ENCODE measurements around the gene TRAPPC14. TPM values are rescaled to one million over a fixed set of nuclear protein-coding genes. Genes with fewer than 3 reads are reported as not detected.

Gene TRAPPC14
- total and polyA plus RNA-seq, 8 donors, result 10.7 to 33.3 (median 20.3) TPM

DNA sequence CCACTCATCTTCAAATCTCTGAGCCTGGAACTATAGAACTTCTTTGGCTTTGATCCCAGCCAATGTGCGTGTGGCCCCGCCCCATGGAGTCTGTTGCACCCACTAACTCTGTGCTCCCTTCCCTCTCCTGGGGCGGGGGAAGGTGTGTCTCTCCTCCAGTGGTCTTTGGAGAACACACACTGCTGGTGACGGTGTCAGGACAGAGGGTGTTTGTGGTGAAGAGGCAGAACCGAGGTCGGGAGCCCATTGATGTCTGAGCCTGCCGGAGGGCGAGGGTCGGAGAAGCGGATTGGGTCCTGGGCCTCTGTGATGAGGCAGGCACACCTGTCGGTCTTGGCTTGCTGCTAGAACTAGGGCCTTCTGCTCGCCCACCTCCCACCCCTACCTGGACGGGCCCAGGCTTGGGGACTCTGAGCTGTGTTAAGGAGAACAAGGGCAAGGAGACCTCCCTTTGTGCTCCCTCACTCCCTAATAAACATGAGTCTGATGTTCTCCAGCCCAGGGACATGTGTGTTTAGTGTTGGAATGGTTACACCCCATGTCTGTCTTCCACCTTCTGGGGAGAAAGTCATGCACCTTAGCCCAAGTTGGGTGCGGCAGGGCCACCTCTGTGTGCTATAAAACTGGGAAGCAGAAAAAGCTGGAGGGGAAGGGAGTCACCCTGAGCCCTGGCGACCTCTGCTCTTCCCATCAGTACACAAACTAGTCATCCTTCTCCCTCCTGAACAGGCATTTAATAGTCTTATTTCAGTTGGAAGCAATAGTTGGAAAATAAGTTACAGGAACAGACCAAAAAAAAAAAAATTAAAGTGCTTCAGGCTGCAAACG lies 4.6 kb downstream of the TRAPPC14 start:
- peaks cover 20 to 93% (median 66%) of the 10 kb centered on the region in 4 donors for H3K4me1 ChIP-seq
- H3K27ac ChIP-seq, result peak overlapping the region; percentile 26 to 65 (median 52)
- no peak overlapping the region for H3K4me3 ChIP-seq
- no peaks in the 10 kb centered on the region for H3K27me3 ChIP-seq
- DNase-seq, result peak in 1 of 2 donors; percentile 65
- H3K36me3 ChIP-seq, result peaks cover 31 to 63% (median 51%) of the 10 kb centered on the region in 4 donors
- intact Hi-C loops (cut with DNase I; ENCODE audit: low total_unique reads), result no loop called here
- no peaks in the 10 kb centered on the region for H3K9me3 ChIP-seq
- no peak for TF ChIP-seq POLR2AphosphoS5 (IDR thresholded peaks at IDR 0.05)
- TF ChIP-seq EP300 (IDR thresholded peaks at IDR 0.05), result no peak
- TF ChIP-seq, protein P1, sequence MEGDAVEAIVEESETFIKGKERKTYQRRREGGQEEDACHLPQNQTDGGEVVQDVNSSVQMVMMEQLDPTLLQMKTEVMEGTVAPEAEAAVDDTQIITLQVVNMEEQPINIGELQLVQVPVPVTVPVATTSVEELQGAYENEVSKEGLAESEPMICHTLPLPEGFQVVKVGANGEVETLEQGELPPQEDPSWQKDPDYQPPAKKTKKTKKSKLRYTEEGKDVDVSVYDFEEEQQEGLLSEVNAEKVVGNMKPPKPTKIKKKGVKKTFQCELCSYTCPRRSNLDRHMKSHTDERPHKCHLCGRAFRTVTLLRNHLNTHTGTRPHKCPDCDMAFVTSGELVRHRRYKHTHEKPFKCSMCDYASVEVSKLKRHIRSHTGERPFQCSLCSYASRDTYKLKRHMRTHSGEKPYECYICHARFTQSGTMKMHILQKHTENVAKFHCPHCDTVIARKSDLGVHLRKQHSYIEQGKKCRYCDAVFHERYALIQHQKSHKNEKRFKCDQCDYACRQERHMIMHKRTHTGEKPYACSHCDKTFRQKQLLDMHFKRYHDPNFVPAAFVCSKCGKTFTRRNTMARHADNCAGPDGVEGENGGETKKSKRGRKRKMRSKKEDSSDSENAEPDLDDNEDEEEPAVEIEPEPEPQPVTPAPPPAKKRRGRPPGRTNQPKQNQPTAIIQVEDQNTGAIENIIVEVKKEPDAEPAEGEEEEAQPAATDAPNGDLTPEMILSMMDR (IDR thresholded peaks at IDR 0.05), result no peak
- no peak for TF ChIP-seq POLR2A (IDR thresholded peaks at IDR 0.05)
- 67 to 73% (median 70%) methylated on average over 14 to 16 of the region's 16 CpGs for WGBS, 5 donors

DNA sequence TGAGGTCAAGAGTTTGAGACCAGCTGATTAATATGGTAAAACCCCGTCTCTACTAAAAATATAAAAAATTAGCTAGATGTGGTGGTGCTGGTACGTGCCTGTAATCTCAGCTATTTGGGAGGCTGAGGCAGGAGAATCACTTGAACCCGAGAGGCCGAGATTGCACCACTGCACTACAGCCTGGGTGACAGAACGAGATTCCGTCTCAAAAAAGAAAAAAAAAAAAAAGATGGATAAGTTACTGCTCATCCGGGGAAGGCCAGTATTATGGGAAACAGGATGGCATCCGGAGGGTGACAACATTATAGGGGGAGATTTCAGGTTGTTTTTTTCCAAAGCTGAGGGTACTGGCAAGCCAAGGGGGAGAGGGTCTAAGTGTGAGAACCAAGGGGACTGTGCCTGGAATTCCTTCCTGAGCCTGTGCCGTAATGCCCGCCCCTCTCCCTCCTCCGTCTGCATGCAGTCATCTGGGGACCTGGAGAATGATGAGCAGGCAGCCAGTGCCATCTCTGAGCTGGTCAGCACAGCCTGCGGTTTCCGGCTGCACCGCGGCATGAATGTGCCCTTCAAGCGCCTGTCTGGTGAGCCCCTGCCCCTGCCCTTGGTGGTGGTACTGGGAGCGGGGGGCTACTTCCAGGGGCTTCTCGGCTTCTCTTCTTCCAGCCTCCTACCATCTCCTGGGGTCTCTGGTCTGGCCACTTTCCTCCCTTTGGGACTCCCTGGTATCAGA lies 5.4 kb downstream of the TRAPPC14 start:
- Histone ChIP-seq H3K27me3 (no peaks in the 10 kb centered on the region), H3K27ac (peak overlapping the region in 3 of 5 donors; percentile 26 to 65 (median 38)), H3K4me3 (no peak overlapping the region), H3K4me1 (peaks cover 20 to 93% (median 64%) of the 10 kb centered on the region in 4 donors), H3K36me3 (peaks cover 31 to 63% (median 51%) of the 10 kb centered on the region in 4 donors), H3K9me3 (no peaks in the 10 kb centered on the region)
- WGBS, 5 donors, result 87 to 93% (median 91%) methylated on average over 17 to 18 of the region's 18 CpGs
- DNase-seq, result no peak
- TF ChIP-seq EP300 (IDR thresholded peaks at IDR 0.05) (no peak), POLR2AphosphoS5 (IDR thresholded peaks at IDR 0.05) (no peak), POLR2A (IDR thresholded peaks at IDR 0.05) (no peak)
- TF ChIP-seq, protein P1 (IDR thresholded peaks at IDR 0.05), result no peak
- intact Hi-C loops (cut with DNase I; ENCODE audit: low total_unique reads), result no loop called here

DNA sequence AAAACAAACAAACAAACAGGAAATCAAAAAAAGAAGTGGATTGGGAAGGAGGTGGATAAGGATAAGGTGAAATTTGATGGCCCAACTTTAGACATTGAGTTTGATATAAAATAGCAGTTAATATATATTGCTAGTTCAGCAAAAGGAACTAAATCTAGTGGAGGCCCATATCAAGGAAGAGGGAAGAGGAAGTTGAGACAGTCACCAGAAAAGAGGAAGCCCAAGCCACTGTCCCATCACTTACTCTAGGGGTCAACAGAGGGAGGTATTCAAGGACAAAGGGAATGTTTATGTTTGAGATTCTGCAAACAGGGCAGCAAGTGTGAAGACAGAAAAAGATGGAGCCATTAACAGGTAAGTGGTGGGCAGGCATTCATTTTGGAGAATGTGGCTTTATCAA lies 6.1 kb downstream of the TRAPPC14 start:
- Histone ChIP-seq H3K27me3 (no peaks in the 10 kb centered on the region), H3K27ac (peak overlapping the region in 3 of 5 donors; percentile 26 to 65 (median 38)), H3K36me3 (peaks cover 31 to 63% (median 51%) of the 10 kb centered on the region in 4 donors), H3K4me1 (peaks cover 15 to 93% (median 60%) of the 10 kb centered on the region in 4 donors), H3K9me3 (no peaks in the 10 kb centered on the region), H3K4me3 (no peak overlapping the region)
- intact Hi-C loops (cut with DNase I; ENCODE audit: low total_unique reads), result no loop called here
- TF ChIP-seq, protein P1 (IDR thresholded peaks at IDR 0.05), result no peak
- no peak for TF ChIP-seq EP300 (IDR thresholded peaks at IDR 0.05)
- TF ChIP-seq POLR2AphosphoS5 (IDR thresholded peaks at IDR 0.05), result no peak
- no peak for TF ChIP-seq POLR2A (IDR thresholded peaks at IDR 0.05)
- DNase-seq, result no peak

DNA sequence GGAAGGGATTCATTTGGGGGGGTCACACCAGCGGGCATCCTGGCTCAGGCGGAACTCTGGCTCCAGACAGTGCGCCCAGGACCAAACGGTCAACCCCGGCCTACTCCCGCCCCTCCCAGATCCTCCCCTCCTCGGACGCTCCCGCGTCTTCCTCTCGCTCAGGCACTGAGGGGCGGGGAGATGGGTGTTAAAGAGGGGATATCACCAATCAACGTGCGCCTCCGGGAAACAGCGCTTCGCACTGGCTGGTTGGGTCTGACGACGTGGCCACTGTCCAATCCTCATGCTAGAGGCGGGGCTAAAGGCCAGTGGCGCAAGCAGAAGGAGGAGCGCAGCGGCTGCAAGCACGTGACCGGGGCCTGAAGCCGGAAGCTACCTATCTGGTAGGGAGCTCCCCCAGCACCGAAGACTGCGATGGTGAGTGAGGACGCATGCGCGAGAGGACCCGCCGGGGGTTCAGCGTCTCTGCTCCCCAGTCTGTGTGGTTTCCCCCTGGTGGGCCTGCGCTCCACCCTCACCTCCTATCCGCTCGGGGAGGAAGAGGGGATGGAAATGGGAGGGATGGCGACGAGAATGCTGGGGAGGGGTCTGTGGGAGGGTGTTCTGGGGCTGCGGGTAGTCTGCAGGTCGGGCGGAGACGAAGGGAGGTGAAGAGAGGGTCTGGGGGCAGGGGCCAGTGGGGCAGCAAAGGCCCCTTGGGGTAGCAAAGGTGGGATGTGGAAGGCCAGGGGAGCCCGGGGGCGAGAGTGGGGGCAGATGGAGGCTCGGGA lies 9.8 kb downstream of the TRAPPC14 start, which contains the start of gene LAMTOR4:
Gene LAMTOR4 (plus strand): TSS at position 360 of the 770 bp plus-strand sequence. CDS start 55 bp downstream, at position 415.
- Histone ChIP-seq H3K9me3 (no peaks in the 10 kb centered on the region), H3K27me3 (no peaks in the 10 kb centered on the region), H3K27ac (peak within 1 kb of the TSS; percentile 84 to 96 (median 90)), H3K36me3 (peaks cover 7 to 28% (median 19%) of the 10 kb centered on the region in 4 donors), H3K4me3 (peak within 1 kb of the TSS; percentile 77 to 93 (median 80)), H3K4me1 (peaks cover 7 to 64% (median 28%) of the 10 kb centered on the region in 4 donors)
- intact Hi-C loops (cut with DNase I; ENCODE audit: low total_unique reads), result no loop called here
- TF ChIP-seq POLR2A (IDR thresholded peaks at IDR 0.05) (peak in 1 of 4 donors; percentile 61), EP300 (IDR thresholded peaks at IDR 0.05) (no peak), POLR2AphosphoS5 (IDR thresholded peaks at IDR 0.05) (peak; percentile 70 to 94 (median 88))
- TF ChIP-seq, protein P1 (IDR thresholded peaks at IDR 0.05), result no peak
- DNase-seq, result peak; percentile 99 to 100
- 0 to 1% (median 0%) methylated on average over 39 to 46 of the region's 46 CpGs for WGBS, 5 donors

Data from stomach (tissue), 9 donors.